HG03097 (cell line): Measurements from ENCODE around the gene TM9SF4.

Source experiments
- ATAC-seq: cut with Tn5 transposase; IDR thresholded peaks from one replicate; pipeline ENCODE4 v1.9.1; 2021; ENCODE audit not compliant: unreplicated experiment, low FRiP score

The TM9SF4 gene

GRCh38 chr20:32205110-32205842 is 95.8 kb downstream of the TM9SF4 start:
- no peak for ATAC-seq

GRCh38 chr20:32205843-32206759 is 96.6 kb downstream of the TM9SF4 start:
- no peak for ATAC-seq

- peak; percentile 17 for ATAC-seq
Observed at GRCh38 chr20:32206760-32207625, 97.5 kb downstream of the TM9SF4 start.

DNA sequence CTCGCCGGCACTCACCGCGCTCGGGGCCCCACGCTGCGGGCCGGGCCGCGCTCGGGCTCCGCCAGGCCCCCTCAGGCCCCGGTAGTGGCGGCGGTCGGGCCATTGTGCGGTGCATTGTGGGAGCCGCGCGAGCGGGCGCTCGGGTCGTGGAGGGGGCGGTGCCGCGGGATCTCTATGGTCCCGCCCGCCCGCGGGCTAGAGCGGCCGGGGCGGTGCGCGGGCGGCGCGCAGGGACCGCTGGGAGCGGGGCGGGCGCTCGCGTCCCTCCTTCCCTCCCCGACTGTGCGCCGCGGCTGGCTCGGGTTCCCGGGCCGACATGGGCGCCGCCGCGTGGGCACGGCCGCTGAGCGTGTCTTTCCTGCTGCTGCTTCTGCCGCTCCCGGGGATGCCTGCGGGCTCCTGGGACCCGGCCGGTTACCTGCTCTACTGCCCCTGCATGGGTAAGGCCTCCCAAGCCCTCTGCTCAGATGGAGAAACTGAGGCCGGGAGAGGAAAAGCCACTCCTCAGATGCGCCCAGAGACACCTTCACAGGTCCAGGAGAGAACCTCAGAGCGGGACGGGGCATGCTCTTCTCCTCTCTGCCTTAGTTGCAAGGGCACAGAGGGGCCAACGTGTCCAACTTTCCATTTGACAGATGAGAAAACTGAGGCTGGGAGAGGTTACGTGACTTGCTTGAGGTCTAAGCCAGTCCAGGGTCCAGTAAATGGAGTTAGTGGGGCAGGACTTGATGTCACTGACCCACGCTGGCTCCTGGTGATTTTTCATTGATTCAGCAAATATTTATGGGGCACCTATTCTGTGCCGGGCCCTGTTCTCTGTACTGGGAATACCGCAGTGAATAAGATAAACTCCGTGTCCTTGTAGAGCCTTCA is 98.3 kb downstream of the TM9SF4 start, which contains the start of the genes PLAGL2 and POFUT1:
Gene PLAGL2, minus strand, starts transcription at position 118 of the 873 bp plus-strand sequence. CDS start 5,565 bp downstream, outside the sequence.
Gene POFUT1, plus strand, starts transcription at position 255 of the 873 bp plus-strand sequence. Its CDS starts 62 bp downstream, at position 317.
- peak; percentile 83 for ATAC-seq

- no peak for ATAC-seq
Observed at GRCh38 chr20:32208499-32209154, 99.1 kb downstream of the TM9SF4 start.

GRCh38 chr20:32209850-32210605 is 100.5 kb downstream of the TM9SF4 start:
- no peak for ATAC-seq

DNA sequence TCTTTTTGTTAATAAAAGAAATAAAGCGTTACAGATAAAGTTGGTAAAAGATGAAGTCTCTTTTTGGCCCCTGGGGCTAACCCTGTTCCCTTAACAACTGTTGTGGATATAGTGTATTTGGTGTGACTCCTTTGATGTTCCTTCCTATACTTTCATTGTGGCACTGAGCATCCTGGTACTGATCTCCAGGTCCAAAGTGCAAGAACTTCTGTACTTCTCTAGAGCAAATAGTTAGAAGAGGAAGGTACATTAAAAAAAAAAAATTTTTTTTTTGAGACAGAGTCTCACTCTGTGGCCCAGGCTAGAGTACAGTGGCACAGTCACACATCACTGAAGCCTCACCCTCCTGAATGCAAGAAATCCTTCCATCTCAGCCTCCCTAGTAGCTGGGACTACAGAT is 104.4 kb downstream of the TM9SF4 start:
- no peak for ATAC-seq

DNA sequence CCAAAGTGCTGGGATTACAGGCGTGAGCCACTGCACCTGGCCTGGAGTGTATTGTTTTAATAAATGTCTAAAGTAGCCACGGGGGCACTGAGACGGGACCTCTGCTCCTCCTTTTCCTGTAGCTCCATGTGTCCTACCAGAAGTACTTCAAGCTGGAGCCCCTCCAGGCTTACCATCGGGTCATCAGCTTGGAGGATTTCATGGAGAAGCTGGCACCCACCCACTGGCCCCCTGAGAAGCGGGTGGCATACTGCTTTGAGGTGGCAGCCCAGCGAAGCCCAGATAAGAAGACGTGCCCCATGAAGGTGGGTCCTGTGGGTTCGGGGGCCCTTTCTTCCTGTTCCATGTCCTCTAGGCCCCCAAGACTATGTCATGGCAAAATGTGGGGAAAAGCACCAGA is 105.6 kb downstream of the TM9SF4 start:
- no peak for ATAC-seq

DNA sequence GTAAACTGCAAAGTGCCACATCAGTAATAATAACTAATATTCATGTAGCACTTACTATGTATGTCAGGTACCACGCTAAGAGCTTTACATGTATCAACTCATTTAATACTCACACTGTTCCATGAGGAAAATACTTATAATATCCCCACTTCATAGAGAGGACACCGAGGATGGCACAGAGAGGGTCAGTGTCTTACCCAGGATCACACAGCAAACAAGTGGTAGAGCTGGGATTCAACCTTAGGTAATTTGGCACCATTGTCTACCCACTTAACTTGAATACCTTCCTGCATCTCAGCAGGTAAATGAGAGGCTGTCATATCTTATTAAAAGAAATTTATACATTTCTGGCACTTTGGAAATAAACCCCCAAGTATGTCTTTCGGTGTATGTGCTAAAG is 106.2 kb downstream of the TM9SF4 start:
- no peak for ATAC-seq

DNA sequence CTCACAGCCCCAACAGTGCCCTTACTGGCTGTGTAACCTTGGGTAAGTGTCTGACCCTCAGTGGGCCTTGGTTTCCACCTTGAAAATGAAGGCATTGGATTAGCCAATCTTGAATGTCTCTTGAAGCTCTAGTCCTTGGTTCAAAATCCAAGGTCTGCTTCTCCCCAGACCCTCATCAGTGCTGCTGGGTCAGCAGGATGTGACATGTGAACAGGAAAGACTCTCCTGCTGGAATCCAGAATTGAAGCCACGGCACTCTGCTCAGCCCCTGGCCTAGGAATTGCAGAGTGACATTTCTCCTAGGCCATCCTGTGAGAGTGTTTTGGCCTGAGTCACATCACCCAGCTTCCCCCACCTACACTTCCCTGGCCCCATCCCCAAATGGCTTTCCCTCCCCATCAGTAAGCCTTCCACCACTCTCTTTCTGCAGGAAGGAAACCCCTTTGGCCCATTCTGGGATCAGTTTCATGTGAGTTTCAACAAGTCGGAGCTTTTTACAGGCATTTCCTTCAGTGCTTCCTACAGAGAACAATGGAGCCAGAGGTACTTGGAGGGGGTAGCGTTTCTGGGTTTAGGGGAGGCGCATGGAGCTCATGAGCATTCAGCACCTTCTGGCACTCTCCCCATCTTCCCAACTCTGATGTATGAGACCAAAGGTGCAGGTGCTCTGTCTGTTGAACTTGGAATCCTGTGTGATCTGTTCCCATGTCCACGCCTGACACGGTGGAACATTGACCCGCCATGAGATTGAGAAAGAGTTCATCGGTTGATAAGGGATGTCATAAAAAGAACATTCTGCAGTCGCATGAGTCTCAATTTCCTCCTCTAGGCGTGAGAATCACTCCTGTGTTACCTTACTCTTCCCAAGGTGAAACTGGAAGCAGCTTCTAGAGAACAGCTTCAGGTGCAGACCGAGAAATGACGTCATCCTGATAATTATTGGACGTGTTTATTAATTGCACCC is 106.9 kb downstream of the TM9SF4 start:
- ATAC-seq = no peak
